Liver (tissue), 3 donors: ENCODE data around the gene CCNJ.

Experiments used
- EGR1 ChIP-seq, 2 donors: IDR thresholded peaks; 2 replicates each; pipeline ENCODE4 v1.6.1; 2016 to 2018; ENCODE audit warnings: antibody characterized with exemption in 2 of 2, low read depth in 2 of 2
- FOXA1 ChIP-seq: IDR thresholded peaks from 2 replicates; pipeline ENCODE4 v1.6.1; 2016; ENCODE audit warnings: antibody characterized with exemption
- GABPA ChIP-seq, 2 donors: IDR thresholded peaks in 1 of 2; conservative IDR thresholded peaks in 1 of 2; 2 replicates each; pipeline ENCODE4 v1.6.1; 2016; ENCODE audit warnings: antibody characterized with exemption in 2 of 2, mild to moderate bottlenecking in 1 of 2, moderate library complexity in 1 of 2
- JUND ChIP-seq, 2 donors: IDR thresholded peaks; 2 replicates each; pipeline ENCODE4 v1.6.1; 2016; ENCODE audit warnings: antibody characterized with exemption in 2 of 2
- RAD21 ChIP-seq, 2 donors: IDR thresholded peaks; 2 replicates each; pipeline ENCODE4 v1.6.1; 2016; ENCODE audit warnings: antibody characterized with exemption in 2 of 2, mild to moderate bottlenecking in 2 of 2
- REST ChIP-seq: IDR thresholded peaks from 2 replicates; pipeline ENCODE4 v1.6.1; 2016; ENCODE audit warnings: antibody characterized with exemption, mild to moderate bottlenecking
- RXRA ChIP-seq, 2 donors: IDR thresholded peaks; 2 replicates each; pipeline ENCODE4 v1.6.1; 2017 to 2018; ENCODE audit warnings: antibody characterized with exemption in 2 of 2, mild to moderate bottlenecking in 1 of 2
- SP1 ChIP-seq: IDR thresholded peaks from 2 replicates; pipeline ENCODE4 v1.6.1; 2018; ENCODE audit warnings: antibody characterized with exemption, mild to moderate bottlenecking
- TAF1 ChIP-seq: conservative IDR thresholded peaks from 2 replicates; pipeline ENCODE4 v1.6.1; 2016; ENCODE audit warnings: antibody characterized with exemption, mild to moderate bottlenecking
- YY1 ChIP-seq: IDR thresholded peaks from 2 replicates; pipeline ENCODE4 v1.6.1; 2016; ENCODE audit warnings: antibody characterized with exemption, mild to moderate bottlenecking
- TF ChIP-seq, protein P1 (sequence below): fragments of 150-350 bp; IDR thresholded peaks from 2 replicates; pipeline ENCODE4 v1.5.1; 2017; ENCODE audit warnings: improper control_type of control experiment, low read depth, low read length; ENCODE audit not compliant: missing input control
- TF ChIP-seq, protein P2 (sequence below): IDR thresholded peaks from 2 replicates; pipeline ENCODE4 v1.6.1; 2016; ENCODE audit warnings: antibody characterized with exemption
- donor health status: healthy.
- donor health status: healthy.

- TF ChIP-seq REST (no peak), EGR1 (IDR thresholded peaks at IDR 0.05; ENCODE audit: low read depth in 2 of 2) (no peak), SP1 (no peak), RXRA (IDR thresholded peaks at IDR 0.05) (no peak), FOXA1 (no peak), GABPA (IDR thresholded peaks at IDR 0.05 in 1 of 2, conservative IDR thresholded peaks at IDR 0.05 in 1 of 2) (no peak), JUND (IDR thresholded peaks at IDR 0.05) (no peak), YY1 (no peak), RAD21 (IDR thresholded peaks at IDR 0.05) (no peak), TAF1 (no peak)
- TF ChIP-seq, protein P1, sequence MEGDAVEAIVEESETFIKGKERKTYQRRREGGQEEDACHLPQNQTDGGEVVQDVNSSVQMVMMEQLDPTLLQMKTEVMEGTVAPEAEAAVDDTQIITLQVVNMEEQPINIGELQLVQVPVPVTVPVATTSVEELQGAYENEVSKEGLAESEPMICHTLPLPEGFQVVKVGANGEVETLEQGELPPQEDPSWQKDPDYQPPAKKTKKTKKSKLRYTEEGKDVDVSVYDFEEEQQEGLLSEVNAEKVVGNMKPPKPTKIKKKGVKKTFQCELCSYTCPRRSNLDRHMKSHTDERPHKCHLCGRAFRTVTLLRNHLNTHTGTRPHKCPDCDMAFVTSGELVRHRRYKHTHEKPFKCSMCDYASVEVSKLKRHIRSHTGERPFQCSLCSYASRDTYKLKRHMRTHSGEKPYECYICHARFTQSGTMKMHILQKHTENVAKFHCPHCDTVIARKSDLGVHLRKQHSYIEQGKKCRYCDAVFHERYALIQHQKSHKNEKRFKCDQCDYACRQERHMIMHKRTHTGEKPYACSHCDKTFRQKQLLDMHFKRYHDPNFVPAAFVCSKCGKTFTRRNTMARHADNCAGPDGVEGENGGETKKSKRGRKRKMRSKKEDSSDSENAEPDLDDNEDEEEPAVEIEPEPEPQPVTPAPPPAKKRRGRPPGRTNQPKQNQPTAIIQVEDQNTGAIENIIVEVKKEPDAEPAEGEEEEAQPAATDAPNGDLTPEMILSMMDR, result no peak
- TF ChIP-seq, protein P2, sequence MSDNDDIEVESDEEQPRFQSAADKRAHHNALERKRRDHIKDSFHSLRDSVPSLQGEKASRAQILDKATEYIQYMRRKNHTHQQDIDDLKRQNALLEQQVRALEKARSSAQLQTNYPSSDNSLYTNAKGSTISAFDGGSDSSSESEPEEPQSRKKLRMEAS, result no peak
Observed at GRCh38 chr10:96046546-96046945, 3.2 kb downstream of the CCNJ start.
